HG02973 (cell line): ENCODE results near the gene TMEM11.

ENCODE experiments used
- ATAC-seq: cut with Tn5 transposase; IDR thresholded peaks from one replicate; pipeline ENCODE4 v1.9.1; 2021; ENCODE audit warnings: moderate library complexity; ENCODE audit not compliant: unreplicated experiment

TMEM11 gene

GRCh38 chr17:21186399-21187187 lies 27.4 kb downstream of the TMEM11 start:
- ATAC-seq, result no peak

- ATAC-seq, result no peak
Measured at GRCh38 chr17:21185061-21185460, 28.9 kb downstream of the TMEM11 start.

DNA sequence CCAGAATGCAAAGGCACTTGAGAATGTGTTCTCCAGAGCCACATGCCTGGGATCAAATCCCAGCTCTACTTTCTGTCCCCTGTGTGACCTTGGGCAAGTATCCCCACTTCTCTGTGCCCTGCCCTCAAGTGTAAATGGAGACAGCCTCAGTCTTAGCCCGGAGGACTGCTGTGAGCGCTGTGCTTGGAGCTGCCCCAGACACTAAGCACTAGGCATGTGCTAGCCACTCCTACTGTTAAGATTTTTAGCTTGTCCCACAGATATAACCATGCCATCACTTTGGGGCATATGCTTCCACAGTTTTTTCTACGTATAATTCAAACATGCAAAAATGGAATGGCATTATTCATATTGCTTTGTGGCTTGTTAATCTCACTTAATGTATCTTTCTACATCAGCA lies 29.4 kb downstream of the TMEM11 start:
- no peak for ATAC-seq

DNA sequence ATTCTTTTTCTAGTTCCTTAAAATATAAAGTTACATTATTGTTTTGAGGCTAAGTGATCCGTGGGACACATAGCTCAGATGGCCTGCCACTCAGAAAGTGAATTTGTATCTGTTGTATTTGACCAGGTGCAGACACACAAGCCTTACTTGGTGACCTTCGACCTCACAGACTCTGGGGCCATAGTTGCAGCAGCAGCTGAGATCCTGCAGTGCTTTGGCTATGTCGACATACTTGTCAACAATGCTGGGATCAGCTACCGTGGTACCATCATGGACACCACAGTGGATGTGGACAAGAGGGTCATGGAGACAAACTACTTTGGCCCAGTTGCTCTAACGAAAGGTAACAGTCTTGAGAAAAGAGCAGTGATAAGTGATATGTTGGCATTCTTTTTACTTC lies 30.5 kb downstream of the TMEM11 start:
- ATAC-seq, result no peak

DNA sequence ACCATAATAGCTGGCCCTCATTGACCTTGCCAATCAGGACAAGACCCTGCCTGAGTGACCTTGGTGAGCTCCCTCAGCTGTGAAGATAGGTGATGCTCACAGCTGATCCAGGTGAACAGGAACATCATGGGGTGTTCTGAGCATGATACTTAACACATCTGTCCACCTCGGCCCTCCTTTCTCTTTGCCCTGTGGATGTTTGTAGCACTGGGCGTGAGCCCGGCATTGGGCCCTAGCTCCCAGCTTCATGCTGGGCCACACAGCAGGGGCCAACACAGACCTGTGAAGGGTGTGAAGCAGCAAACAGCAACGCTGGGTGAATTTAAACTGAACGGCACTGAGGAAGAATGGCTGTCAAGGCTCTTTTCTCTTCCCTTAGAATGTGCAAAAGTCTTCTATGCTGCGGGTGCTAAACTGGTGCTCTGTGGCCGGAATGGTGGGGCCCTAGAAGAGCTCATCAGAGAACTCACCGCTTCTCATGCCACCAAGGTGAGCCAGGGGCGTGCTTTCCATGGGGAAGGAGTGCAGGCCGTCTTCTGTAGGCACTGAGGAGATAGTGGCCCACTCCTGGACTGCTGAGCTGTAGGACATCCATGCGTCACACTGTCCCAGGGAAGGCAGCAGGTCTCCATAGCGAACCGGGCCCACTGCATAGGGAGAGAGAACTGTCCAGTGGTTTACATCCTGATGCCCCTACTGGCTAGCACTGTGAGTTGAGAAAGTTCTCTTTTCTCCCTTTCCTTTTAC lies 35.9 kb downstream of the TMEM11 start:
- ATAC-seq, result no peak

DNA sequence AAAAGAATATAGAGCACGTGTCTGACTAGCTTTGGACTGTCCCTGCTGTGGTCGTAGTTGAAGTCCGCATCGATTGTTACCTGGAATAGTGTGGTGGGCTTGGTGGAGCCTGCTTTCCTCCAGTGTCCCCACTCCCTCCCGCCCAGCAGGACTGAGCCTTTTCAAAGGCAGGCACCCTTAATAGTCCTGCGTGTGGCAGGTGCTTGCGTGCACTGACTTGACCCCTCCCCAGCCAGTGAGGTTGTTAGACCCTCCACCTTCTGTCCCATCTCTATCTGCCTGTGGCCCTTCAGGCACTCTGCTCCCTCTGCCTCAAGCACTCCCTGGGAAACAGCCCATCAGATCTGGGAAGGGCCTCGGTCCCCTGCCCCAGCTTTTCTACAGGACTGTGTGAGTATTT lies 36.6 kb downstream of the TMEM11 start:
- no peak for ATAC-seq

DNA sequence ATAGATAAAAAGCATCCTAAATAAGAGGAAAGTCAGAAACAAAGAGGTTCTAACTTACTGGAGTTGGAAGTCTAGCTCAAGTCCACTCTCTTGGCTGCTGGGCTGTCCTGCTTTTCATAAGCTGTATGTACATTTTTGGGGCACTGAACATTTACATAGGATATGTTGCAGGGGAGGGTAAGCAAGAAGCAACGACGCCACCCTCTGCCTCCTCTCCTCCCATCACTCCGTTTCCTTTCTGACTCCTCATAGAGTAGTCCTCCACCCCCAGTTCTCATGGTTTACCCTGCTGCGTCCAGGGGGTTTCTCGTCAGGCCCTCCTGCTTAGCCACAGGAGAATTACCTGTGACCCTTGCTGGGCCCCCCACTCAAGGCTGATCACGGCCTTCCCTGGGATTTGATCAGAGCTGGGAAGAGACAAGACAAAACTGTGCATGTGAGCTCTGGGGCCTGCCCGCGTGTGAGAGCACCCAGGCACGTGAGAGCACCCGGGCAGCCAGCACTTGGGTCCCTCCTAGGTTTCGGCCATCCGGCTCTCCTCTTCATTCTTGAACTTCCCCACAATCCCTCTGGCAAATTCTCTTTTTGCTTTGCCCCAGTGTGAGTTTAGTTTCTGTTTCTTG lies 37.1 kb downstream of the TMEM11 start:
- ATAC-seq, result no peak

GRCh38 chr17:21174713-21175112 lies 39.2 kb downstream of the TMEM11 start:
- ATAC-seq, result no peak

GRCh38 chr17:21174186-21174585 lies 39.8 kb downstream of the TMEM11 start:
- ATAC-seq, result no peak

DNA sequence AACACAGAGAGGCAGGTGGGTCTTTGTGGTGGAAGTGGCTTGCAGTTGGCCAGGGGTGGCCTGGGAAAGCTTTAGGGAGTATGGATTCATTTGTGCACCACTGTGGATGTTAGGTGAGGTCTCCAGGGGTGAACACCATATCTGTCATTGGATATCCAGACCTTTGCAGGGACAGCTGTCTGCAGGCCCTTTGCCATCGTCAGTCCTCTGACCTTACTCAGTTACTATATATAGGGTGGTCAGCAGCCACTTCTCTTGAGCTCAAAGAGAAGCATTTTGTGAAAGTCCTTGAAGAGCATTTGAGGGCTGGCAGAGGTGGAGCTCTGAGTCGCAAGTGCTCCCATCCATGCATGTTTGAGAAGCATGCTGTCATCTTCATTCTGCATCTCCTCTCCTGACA lies 40.4 kb downstream of the TMEM11 start:
- no peak for ATAC-seq

DNA sequence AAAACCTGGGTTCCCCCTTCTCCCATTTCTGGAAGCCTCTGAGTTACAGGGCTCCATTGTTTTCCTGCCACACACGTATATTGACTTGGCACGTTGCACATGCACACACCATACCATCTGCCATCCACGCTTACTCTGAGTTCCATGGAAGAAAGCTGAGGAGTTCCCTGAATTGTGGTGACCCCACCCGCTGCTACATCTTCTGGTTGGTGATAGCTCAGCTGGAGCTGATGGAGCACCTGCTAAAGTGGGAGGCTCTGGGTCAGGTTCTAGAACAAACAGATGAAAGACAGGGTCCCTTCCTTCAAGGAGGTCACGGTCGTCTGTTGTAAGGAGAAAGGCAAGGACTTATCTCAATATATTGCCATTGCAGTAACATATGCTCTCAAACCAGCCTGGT lies 41.1 kb downstream of the TMEM11 start:
- ATAC-seq, result no peak

- no peak for ATAC-seq
Measured at GRCh38 chr17:21171970-21172510, 41.9 kb downstream of the TMEM11 start.

DNA sequence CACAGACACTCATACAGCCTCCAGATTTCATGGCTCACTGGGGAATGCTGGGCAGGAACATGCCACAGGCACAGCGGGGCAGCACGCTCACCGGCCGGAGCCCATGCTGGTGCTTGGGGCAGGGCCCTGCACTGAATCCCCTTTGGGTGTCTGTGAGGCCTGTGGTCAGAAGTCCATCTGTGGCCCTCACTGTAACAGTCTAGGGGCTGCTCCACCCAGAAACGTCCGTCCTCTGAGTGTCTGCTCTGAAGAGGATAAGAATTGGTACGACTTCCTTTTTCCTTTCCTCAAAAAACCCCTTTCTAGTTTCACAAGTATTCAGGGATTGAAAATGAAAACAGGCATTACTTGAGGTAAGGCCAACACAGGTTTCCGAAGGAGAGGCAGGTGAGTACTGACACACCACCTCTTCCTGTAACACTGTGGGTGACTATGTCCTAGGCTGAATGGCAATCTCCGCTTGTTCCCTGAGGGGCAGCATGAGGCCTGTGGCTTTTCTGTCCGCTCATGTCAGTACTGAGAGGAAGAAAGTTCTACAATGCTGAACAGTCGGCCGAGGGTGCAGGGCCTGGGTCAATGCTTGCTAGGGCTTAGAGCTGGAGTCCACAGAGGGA lies 42.5 kb downstream of the TMEM11 start:
- peak; percentile 65 for ATAC-seq

GRCh38 chr17:21170809-21171208 lies 43.2 kb downstream of the TMEM11 start:
- ATAC-seq, result no peak

DNA sequence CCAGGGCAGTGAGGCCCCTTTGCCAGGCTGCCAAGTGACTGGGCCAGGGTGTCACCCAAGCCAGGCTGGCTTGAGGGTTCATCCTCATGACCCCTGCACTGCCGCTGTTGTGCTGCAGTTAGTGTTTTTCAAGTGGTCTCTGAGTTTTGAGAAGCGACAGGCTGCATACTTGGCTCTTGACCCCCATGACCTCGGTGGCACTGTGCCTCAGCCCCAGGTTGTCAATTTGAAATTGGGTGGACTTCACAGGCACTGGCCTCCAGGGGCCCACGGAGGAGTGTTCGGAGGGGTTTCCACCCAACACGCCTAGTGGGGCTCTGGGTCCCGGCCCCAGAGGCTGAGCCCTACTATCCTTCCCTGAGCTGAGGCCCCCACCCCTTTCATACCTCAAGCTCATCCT lies 44.5 kb downstream of the TMEM11 start:
- ATAC-seq, result no peak

DNA sequence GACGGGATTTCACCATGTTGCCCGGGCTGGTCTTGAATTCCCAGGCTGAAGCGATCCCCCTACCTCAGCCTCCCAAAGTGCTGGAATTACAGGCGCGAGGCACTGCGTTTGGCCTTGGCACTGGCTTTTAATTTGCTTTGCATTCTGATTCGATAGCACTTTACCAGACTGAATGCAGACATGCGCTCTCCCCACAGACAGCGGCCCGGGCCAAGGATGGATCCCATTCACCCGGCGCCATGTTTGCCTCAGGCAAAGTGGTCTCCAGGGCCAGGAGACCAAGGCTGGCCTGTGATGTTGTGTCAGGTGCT lies 45.5 kb downstream of the TMEM11 start:
- ATAC-seq, result no peak

GRCh38 chr17:21167303-21167702 lies 46.7 kb downstream of the TMEM11 start:
- ATAC-seq, result no peak

DNA sequence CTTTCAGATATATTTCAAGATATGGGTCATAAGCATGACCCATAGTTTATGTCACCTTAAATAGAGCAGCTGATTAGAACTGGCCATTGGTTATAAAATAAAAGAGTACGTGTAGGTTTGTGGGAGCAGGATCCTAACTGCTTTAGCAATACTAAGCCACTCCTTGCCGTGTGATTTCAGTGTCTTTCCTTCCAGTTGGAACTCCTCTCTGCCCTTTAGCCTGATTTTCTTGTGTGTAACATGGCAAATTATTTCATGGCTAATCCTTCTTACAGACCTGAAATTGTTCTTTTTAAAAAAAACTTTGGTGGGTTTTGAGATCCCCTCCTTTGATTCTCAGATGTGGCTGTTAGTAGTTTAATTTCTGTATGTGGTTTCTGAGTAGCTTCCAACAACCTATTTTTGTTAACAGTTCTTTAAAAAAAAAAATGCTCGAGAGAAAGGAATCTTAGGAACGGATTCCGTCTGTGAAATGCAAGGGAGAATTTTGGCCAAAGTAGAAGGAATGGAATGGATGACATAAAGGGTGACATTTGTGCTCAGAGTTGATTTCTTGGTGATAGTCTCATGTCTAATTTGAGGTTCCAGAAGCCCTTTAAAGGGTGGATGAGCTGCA lies 47.3 kb downstream of the TMEM11 start:
- ATAC-seq, result no peak

DNA sequence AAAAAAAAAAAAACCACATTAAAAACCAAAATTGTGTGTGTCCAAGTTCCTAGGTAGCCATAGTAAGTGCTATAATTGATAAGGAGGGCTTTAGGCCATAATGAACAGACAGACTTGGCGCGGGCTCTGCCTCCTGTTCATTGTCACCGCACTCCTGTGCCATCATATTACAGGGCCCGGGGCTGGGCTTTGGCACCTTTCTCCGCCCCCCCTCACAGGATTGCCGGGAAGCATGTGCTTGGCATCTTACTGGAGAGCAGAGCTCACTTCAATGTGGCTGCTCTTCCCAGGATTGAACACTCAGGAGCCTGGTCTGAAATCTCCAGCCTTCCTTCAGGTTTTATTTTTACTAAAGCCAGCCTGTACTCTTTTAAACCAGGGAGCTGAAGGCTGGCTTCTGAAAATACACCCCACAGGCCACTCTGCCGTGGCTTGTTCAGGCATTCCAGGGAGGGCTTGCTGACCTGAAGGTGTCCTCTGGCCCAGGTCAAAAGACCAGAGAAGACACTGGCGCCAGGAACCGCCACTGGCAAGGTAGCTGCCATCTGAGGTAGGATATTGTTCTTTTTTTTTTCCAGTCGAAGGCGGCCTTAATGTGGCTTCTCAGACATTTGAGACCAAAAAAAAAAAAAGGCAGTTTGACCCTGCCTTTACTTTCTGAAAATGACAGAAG lies 47.9 kb downstream of the TMEM11 start:
- no peak for ATAC-seq

DNA sequence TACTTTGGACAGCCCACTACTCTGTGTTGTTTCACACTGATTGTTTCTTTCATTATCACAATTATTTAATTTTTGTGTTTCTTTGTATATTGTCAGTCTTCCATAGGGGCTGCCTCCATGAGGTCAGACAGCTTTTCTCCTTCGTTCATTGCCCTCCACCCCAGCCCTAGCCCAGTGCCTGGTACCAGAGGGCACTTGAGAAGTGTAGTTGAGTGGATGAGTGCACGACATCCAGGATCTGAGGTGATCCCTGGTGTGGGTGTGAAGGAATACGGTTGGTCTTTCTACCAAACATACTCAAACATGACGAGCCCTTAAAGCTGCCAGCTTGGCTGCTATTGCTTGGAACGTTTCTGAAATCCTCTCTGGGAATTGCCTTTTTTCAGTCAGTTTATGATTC lies 49.3 kb downstream of the TMEM11 start:
- ATAC-seq, result no peak

GRCh38 chr17:21164216-21164615 lies 49.7 kb downstream of the TMEM11 start:
- no peak for ATAC-seq
